PFSK-1 (cell line): ENCODE results near the gene LRFN2.

Experiments used
- POLR2AphosphoS5 ChIP-seq: IDR thresholded peaks from 2 replicates; pipeline ENCODE4 v1.6.1; 2012; ENCODE audit warnings: low read depth, mild to moderate bottlenecking, control low read depth, low read length, moderate library complexity
- SIN3A ChIP-seq: IDR thresholded peaks from 2 replicates; pipeline ENCODE4 v1.6.1; 2012; ENCODE audit warnings: mild to moderate bottlenecking, low read length, moderate library complexity, borderline replicate concordance; ENCODE audit not compliant: insufficient read depth
- TAF1 ChIP-seq: IDR thresholded peaks from 2 replicates; pipeline ENCODE4 v1.6.1; 2012; ENCODE audit warnings: low read length, control low read depth, borderline replicate concordance; ENCODE audit not compliant: insufficient read depth

- TF ChIP-seq TAF1 (no peak), POLR2AphosphoS5 (no peak), SIN3A (no peak)
Measured at GRCh38 chr6:40407239-40407638, 179.9 kb downstream of the LRFN2 start.
